Panc1 (cell line): ENCODE measurements around the gene CHP1.

Experiments
- CTCF ChIP-seq: fragments of 450-650 bp; IDR thresholded peaks from 2 replicates; pipeline ENCODE4 v1.5.1; 2017; ENCODE audit warnings: mild to moderate bottlenecking
- POLR2AphosphoS5 ChIP-seq: IDR thresholded peaks from 2 replicates; pipeline ENCODE4 v1.6.1; 2012; ENCODE audit warnings: mild to moderate bottlenecking, low read depth, low read length, moderate library complexity
- REST ChIP-seq, 2 experiments: IDR thresholded peaks; 2 replicates each; pipeline ENCODE4 v1.6.1; 2011 to 2012; ENCODE audit warnings: low read depth in 2 of 2, control low read depth in 1 of 2, low read length in 1 of 2, mild to moderate bottlenecking in 1 of 2, moderate library complexity in 1 of 2; ENCODE audit not compliant: insufficient read depth in 1 of 2

GRCh38 chr15:41285285-41285684 is 54.2 kb downstream of the CHP1 start:
- TF ChIP-seq REST (IDR thresholded peaks at IDR 0.05; ENCODE audit: insufficient read depth in 1 of 2, low read depth in 2 of 2, low read length in 1 of 2) (no peak), CTCF (no peak), POLR2AphosphoS5 (no peak)
